Neural cell (in vitro differentiated cells): ENCODE data around the gene KCNJ6. TPM values are rescaled to one million over a fixed set of nuclear protein-coding genes. Genes with fewer than 3 reads are reported as not detected.

Source experiments
- H2AFZ ChIP-seq: fragments of 200-600, 300-800 bp; sonication (generic), shearing (Covaris generic); 2 replicates; pipeline ENCODE4 v1.6.0; 2014; ENCODE audit warnings: low read depth, mild to moderate bottlenecking, antibody characterized with exemption, low read length, moderate library complexity
- H3F3A ChIP-seq: fragments of 200-600 bp; shearing (Covaris generic); 2 replicates; pipeline ENCODE4 v1.6.1; 2016; ENCODE audit warnings: mild to moderate bottlenecking, moderate library complexity, mixed read lengths, antibody characterized with exemption, low read length; ENCODE audit not compliant: insufficient read depth, poor library complexity, severe bottlenecking
- H3K27ac ChIP-seq: fragments of 200-600, 300-800 bp; sonication (generic), shearing (Covaris generic); 2 replicates; pipeline ENCODE4 v1.5.1; 2014; ENCODE audit warnings: mild to moderate bottlenecking, low read length, moderate library complexity
- H3K27me3 ChIP-seq: fragments of 300-800, 200-600 bp; sonication (generic), shearing (Covaris generic); 2 replicates; pipeline ENCODE4 v1.6.0; 2014; ENCODE audit warnings: mild to moderate bottlenecking, low read depth, low read length, moderate library complexity; ENCODE audit not compliant: insufficient read depth
- H3K36me3 ChIP-seq: fragments of 300-800, 200-600 bp; sonication (generic), shearing (Covaris generic); 2 replicates; pipeline ENCODE4 v1.5.1; 2014; ENCODE audit warnings: mild to moderate bottlenecking, antibody characterized with exemption, low read length, moderate library complexity; ENCODE audit not compliant: insufficient read depth
- H3K4me2 ChIP-seq: fragments of 300-800, 200-600 bp; sonication (generic), shearing (Covaris generic); 2 replicates; pipeline ENCODE4 v1.6.0; 2014; ENCODE audit warnings: mild to moderate bottlenecking, low read length
- H3K4me3 ChIP-seq: fragments of 300-800, 200-600 bp; sonication (generic), shearing (Covaris generic); 2 replicates; pipeline ENCODE4 v1.5.1; 2014; ENCODE audit warnings: mild to moderate bottlenecking, low read length, moderate library complexity
- H3K79me2 ChIP-seq: fragments of 200-600 bp; shearing (Covaris generic); replicated peaks from 2 replicates; pipeline ENCODE4 v1.6.0; 2014; ENCODE audit warnings: mild to moderate bottlenecking, low read length, moderate library complexity; ENCODE audit not compliant: insufficient read depth
- H3K9ac ChIP-seq: fragments of 300-800, 200-600 bp; sonication (generic), shearing (Covaris generic); 2 replicates; pipeline ENCODE4 v1.6.1; 2016; ENCODE audit warnings: mild to moderate bottlenecking, low read length, mixed read lengths
- H3K9me2 ChIP-seq: fragments of 200-600 bp; shearing (Covaris generic); 2 replicates; pipeline ENCODE4 v1.6.1; 2016; ENCODE audit warnings: mild to moderate bottlenecking, low read length, mixed read lengths; ENCODE audit not compliant: insufficient read depth
- H3K9me3 ChIP-seq: fragments of 200-600, 300-800 bp; sonication (generic), shearing (Covaris generic); 2 replicates; pipeline ENCODE4 v1.6.1; 2016; ENCODE audit warnings: mild to moderate bottlenecking, mixed run types, low read length, moderate library complexity, mixed read lengths
- H4K20me1 ChIP-seq: fragments of 200-600 bp; shearing (Covaris generic); 2 replicates; pipeline ENCODE4 v1.6.1; 2016; ENCODE audit warnings: mild to moderate bottlenecking, mixed run types; ENCODE audit not compliant: insufficient read depth
- EP300 ChIP-seq: fragments of 450-650 bp; conservative IDR thresholded peaks from 2 replicates; pipeline ENCODE4 v1.6.1; 2014; ENCODE audit warnings: antibody characterized with exemption, mild to moderate bottlenecking, moderate library complexity; ENCODE audit not compliant: poor library complexity, severe bottlenecking
- EZH2 ChIP-seq: fragments of 200-600, 300-800 bp; shearing (Covaris generic), sonication (generic); IDR thresholded peaks from 2 replicates; pipeline ENCODE4 v1.6.1; 2014; ENCODE audit warnings: antibody characterized with exemption, low read length, borderline replicate concordance, mild to moderate bottlenecking; ENCODE audit not compliant: insufficient read depth, poor library complexity, severe bottlenecking
- MXI1 ChIP-seq: fragments of 450-650 bp; conservative IDR thresholded peaks from 2 replicates; pipeline ENCODE4 v1.6.1; 2014; ENCODE audit warnings: antibody characterized with exemption, mild to moderate bottlenecking; ENCODE audit not compliant: poor library complexity, severe bottlenecking
- POLR2AphosphoS5 ChIP-seq: IDR thresholded peaks from 2 replicates; pipeline ENCODE4 v1.6.1; 2012
- RAD21 ChIP-seq: fragments of 450-650 bp; conservative IDR thresholded peaks from 2 replicates; pipeline ENCODE4 v1.6.1; 2014; ENCODE audit warnings: antibody characterized with exemption, mild to moderate bottlenecking, moderate library complexity
- SMC3 ChIP-seq: fragments of 450-650 bp; conservative IDR thresholded peaks from 2 replicates; pipeline ENCODE4 v1.6.1; 2014; ENCODE audit warnings: antibody characterized with exemption, mild to moderate bottlenecking, moderate library complexity; ENCODE audit not compliant: poor library complexity
- TAF1 ChIP-seq: IDR thresholded peaks from 2 replicates; pipeline ENCODE4 v1.6.1; 2012; ENCODE audit warnings: low read depth
- polyA plus RNA-seq: library from polyadenylated mRNA; depleted of rRNA; stranded (reverse); fragments of >200 nt; gene quantifications from 2 replicates; pipeline ENCODE4 v1.2.3, GENCODE V29; 2014
- TF ChIP-seq, protein P1 (sequence below): fragments of 450-650 bp; IDR thresholded peaks from 2 replicates; pipeline ENCODE4 v1.5.1; 2014; ENCODE audit warnings: antibody characterized with exemption, mild to moderate bottlenecking, moderate library complexity; ENCODE audit not compliant: poor library complexity, severe bottlenecking
- TF ChIP-seq, protein P2 (sequence below): IDR thresholded peaks from 2 replicates; pipeline ENCODE4 v1.6.1; 2012; ENCODE audit warnings: borderline replicate concordance

Gene KCNJ6
- polyA plus RNA-seq, 1 donor from 2014 or later = 1.7 TPM

DNA sequence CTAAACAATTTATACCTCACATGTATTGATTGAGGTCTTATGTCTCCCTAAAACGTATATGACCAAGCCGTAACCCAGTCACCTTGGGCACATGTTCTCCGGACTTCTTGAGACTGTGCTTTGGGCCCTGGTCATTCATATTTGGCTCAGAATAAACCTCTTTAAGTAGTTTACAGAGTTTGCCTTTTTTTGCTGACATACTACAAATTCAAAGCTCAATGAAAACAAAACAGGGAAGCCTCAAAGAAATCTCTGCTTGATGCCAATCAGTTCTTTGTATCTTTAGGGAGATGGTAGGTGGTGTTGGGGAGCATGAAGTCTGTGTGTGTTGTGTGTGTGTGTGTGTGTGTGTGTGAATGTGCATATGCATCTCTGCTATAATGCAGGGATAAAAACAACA is 247.0 kb downstream of the KCNJ6 start:
- Histone ChIP-seq H3K9me3 (no peaks in the 10 kb centered on the region), H3K79me2 (no peaks in the 10 kb centered on the region), H3K9me2 (no peaks in the 10 kb centered on the region), H3K9ac (no peak overlapping the region), H4K20me1 (no peaks in the 10 kb centered on the region), H3K27me3 (no peaks in the 10 kb centered on the region), H3K36me3 (no peaks in the 10 kb centered on the region), H3K27ac (no peak overlapping the region), H3K4me3 (no peak overlapping the region), H3K4me2 (no peak overlapping the region), H2AFZ (no peak overlapping the region), H3F3A (no peaks in the 10 kb centered on the region)
- TF ChIP-seq POLR2AphosphoS5 = no peak
- TF ChIP-seq, protein P1, sequence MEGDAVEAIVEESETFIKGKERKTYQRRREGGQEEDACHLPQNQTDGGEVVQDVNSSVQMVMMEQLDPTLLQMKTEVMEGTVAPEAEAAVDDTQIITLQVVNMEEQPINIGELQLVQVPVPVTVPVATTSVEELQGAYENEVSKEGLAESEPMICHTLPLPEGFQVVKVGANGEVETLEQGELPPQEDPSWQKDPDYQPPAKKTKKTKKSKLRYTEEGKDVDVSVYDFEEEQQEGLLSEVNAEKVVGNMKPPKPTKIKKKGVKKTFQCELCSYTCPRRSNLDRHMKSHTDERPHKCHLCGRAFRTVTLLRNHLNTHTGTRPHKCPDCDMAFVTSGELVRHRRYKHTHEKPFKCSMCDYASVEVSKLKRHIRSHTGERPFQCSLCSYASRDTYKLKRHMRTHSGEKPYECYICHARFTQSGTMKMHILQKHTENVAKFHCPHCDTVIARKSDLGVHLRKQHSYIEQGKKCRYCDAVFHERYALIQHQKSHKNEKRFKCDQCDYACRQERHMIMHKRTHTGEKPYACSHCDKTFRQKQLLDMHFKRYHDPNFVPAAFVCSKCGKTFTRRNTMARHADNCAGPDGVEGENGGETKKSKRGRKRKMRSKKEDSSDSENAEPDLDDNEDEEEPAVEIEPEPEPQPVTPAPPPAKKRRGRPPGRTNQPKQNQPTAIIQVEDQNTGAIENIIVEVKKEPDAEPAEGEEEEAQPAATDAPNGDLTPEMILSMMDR = no peak
- TF ChIP-seq, protein P2, sequence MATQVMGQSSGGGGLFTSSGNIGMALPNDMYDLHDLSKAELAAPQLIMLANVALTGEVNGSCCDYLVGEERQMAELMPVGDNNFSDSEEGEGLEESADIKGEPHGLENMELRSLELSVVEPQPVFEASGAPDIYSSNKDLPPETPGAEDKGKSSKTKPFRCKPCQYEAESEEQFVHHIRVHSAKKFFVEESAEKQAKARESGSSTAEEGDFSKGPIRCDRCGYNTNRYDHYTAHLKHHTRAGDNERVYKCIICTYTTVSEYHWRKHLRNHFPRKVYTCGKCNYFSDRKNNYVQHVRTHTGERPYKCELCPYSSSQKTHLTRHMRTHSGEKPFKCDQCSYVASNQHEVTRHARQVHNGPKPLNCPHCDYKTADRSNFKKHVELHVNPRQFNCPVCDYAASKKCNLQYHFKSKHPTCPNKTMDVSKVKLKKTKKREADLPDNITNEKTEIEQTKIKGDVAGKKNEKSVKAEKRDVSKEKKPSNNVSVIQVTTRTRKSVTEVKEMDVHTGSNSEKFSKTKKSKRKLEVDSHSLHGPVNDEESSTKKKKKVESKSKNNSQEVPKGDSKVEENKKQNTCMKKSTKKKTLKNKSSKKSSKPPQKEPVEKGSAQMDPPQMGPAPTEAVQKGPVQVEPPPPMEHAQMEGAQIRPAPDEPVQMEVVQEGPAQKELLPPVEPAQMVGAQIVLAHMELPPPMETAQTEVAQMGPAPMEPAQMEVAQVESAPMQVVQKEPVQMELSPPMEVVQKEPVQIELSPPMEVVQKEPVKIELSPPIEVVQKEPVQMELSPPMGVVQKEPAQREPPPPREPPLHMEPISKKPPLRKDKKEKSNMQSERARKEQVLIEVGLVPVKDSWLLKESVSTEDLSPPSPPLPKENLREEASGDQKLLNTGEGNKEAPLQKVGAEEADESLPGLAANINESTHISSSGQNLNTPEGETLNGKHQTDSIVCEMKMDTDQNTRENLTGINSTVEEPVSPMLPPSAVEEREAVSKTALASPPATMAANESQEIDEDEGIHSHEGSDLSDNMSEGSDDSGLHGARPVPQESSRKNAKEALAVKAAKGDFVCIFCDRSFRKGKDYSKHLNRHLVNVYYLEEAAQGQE = no peak
- no peak for TF ChIP-seq EZH2
- TF ChIP-seq SMC3 = no peak
- no peak for TF ChIP-seq RAD21
- TF ChIP-seq TAF1 = no peak
- TF ChIP-seq MXI1 = no peak
- no peak for TF ChIP-seq EP300

DNA sequence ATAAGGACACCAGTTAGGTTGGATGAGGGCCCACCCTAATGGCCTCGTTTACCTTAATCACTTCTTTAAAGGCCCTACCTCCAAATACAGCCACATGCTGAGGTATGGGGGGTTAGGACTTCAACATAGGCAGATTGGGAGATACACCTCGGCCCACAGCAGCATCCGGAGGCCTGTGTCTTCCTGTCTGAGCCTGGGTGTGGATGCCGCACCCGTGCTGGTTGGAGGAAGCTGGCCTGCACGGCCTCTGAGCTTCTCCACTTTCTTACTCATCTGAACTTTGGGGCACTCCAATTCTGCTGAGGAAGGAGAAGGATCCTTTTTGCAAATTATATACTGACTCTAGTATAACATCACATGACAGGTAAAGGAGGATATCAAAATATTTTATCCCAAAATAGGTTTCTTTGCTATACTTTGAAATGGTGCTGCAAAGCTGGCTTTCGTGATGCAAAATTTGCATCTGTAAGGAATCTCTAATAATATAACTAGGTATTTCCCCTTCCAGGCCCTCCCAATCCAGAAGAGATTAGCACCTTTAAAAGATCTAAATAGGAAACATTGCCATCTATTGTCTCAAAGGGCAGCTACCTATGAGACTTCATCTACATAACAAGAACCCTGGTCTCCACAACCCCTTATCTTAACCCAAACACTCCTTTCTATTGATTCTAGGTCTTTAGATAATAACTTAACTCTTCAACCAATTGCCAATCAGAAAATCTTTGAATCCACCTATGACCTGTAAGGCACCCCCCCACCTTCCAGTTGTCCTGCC is 247.6 kb downstream of the KCNJ6 start:
- Histone ChIP-seq H3K4me2 (no peak overlapping the region), H3F3A (no peaks in the 10 kb centered on the region), H2AFZ (no peak overlapping the region), H4K20me1 (no peaks in the 10 kb centered on the region), H3K36me3 (no peaks in the 10 kb centered on the region), H3K9me3 (no peaks in the 10 kb centered on the region), H3K27me3 (no peaks in the 10 kb centered on the region), H3K9me2 (no peaks in the 10 kb centered on the region), H3K27ac (no peak overlapping the region), H3K79me2 (no peaks in the 10 kb centered on the region), H3K4me3 (no peak overlapping the region), H3K9ac (no peak overlapping the region)
- TF ChIP-seq POLR2AphosphoS5 = no peak
- TF ChIP-seq, protein P1 = no peak
- no peak for TF ChIP-seq EZH2
- TF ChIP-seq, protein P2 = no peak
- TF ChIP-seq RAD21 = no peak
- TF ChIP-seq TAF1 = no peak
- no peak for TF ChIP-seq SMC3
- no peak for TF ChIP-seq EP300
- no peak for TF ChIP-seq MXI1
